C4-2B (cell line): ENCODE results near the gene SCN1B.

Experiments
- CTCF ChIP-seq: fragments of 450-650 bp; conservative IDR thresholded peaks from 2 replicates; pipeline ENCODE4 v1.5.1; 2017; ENCODE audit warnings: mild to moderate bottlenecking
- ZFX ChIP-seq: fragments of 450-650 bp; IDR thresholded peaks from 2 replicates; pipeline ENCODE4 v1.6.1; 2017

- TF ChIP-seq CTCF, result no peak
- TF ChIP-seq ZFX, result no peak
Measured at GRCh38 chr19:35008891-35009341, 21.4 kb upstream of the SCN1B start.
